ENCODE results near the gene SLC29A3. TPM values are rescaled to one million over a fixed set of nuclear protein-coding genes. Genes with fewer than 3 reads are reported as not detected.
A peak's percentile ranks its signal among the peaks of the same experiment; 100 is the strongest.

The SLC29A3 gene
- total RNA-seq, 1 experiment from 2014 or later: 35.7 TPM

- no peak for DNase-seq
- peaks cover 23% of the 10 kb centered on the region; the same call in 1 of the 2 replicates for H3F3A ChIP-seq (ENCODE audit: insufficient read depth, low read depth)
- no peaks in the 10 kb centered on the region for H3K9me2 ChIP-seq (ENCODE audit: insufficient read depth)
- H3K27ac ChIP-seq: no peak overlapping the region
- peaks cover 14% of the 10 kb centered on the region for H3K4me1 ChIP-seq (replicated peaks; ENCODE audit: insufficient read depth)
- TF ChIP-seq EZH2 (IDR thresholded peaks at IDR 0.05; ENCODE audit: low read depth) (no peak), CTCF (conservative IDR thresholded peaks at IDR 0.05) (peak; percentile 20)
- peaks cover 17% of the 10 kb centered on the region; the same call in 1 of the 2 replicates for H3K36me3 ChIP-seq (ENCODE audit: low read depth)
- BruUV-seq (replicated peaks): TSS peak; percentile 30
- CTCF ChIA-PET: interaction anchor here (0.6 to 1.9 kb wide), 11 partner anchors 20 to 388 kb away, joined by 3 to 17 read pairs (median 5); no protein-coding TSS in a partner anchor
- H3K9me3 ChIP-seq (ENCODE audit: insufficient read depth, low read depth): no peaks in the 10 kb centered on the region
- peak overlapping the region; percentile 95 for H2AFZ ChIP-seq
- H3K4me2 ChIP-seq: peak overlapping the region; percentile 94
- POLR2A ChIA-PET (ENCODE audit: unreplicated experiment): interaction anchor here (0.6 to 1.5 kb wide), 4 partner anchors 14 to 57 kb away, joined by 4 to 7 read pairs (median 4); no protein-coding TSS in a partner anchor
- intact Hi-C loops (cut with micrococcal nuclease; ENCODE audit: unreplicated experiment): loop anchor here (1.0 to 10.0 kb wide), 9 partner anchors 29 to 1015 kb away; partner anchors contain the start of gene CDH23
- H3K4me3 ChIP-seq: peak overlapping the region; percentile 65
- no peaks in the 10 kb centered on the region for H3K27me3 ChIP-seq (ENCODE audit: insufficient read depth, low read depth)
- no peaks in the 10 kb centered on the region for H4K20me1 ChIP-seq (ENCODE audit: insufficient read depth)
- peaks cover 18% of the 10 kb centered on the region for H3K79me2 ChIP-seq (ENCODE audit: low read depth)
These were observed 837 bp downstream of the SLC29A3 start for GRCh38 chr10:71319800-71320392.

GRCh38 chr10:71320592-71320991 is 1.5 kb downstream of the SLC29A3 start:
- Histone ChIP-seq H3K9me2 (ENCODE audit: insufficient read depth) (no peaks in the 10 kb centered on the region), H3K4me1 (replicated peaks; ENCODE audit: insufficient read depth) (peaks cover 14% of the 10 kb centered on the region), H3K4me2 (peak overlapping the region; percentile 94), H3K9me3 (ENCODE audit: insufficient read depth, low read depth) (no peaks in the 10 kb centered on the region), H3K36me3 (ENCODE audit: low read depth) (peaks cover 17% of the 10 kb centered on the region; the same call in 1 of the 2 replicates), H3K27ac (no peak overlapping the region), H3K4me3 (peak overlapping the region; percentile 65; the same call in 1 of the 2 replicates), H3F3A (ENCODE audit: insufficient read depth, low read depth) (peaks cover 22% of the 10 kb centered on the region; the same call in 1 of the 2 replicates), H3K27me3 (ENCODE audit: insufficient read depth, low read depth) (no peaks in the 10 kb centered on the region), H3K79me2 (ENCODE audit: low read depth) (peaks cover 18% of the 10 kb centered on the region), H2AFZ (no peak overlapping the region), H4K20me1 (ENCODE audit: insufficient read depth) (no peaks in the 10 kb centered on the region)
- CTCF ChIA-PET: interaction anchor here (0.6 to 1.9 kb wide), 6 partner anchors 19 to 250 kb away, joined by 3 to 9 read pairs (median 6); no protein-coding TSS in a partner anchor
- POLR2A ChIA-PET (ENCODE audit: unreplicated experiment): interaction anchor here (0.6 to 1.5 kb wide), 3 partner anchors 13 to 56 kb away, joined by 4 to 7 read pairs (median 5); no protein-coding TSS in a partner anchor
- no peak for DNase-seq
- intact Hi-C loops (cut with micrococcal nuclease; ENCODE audit: unreplicated experiment): no loop called here
- no peak for TF ChIP-seq EZH2 (IDR thresholded peaks at IDR 0.05; ENCODE audit: low read depth)
- no TSS peak for BruUV-seq (replicated peaks)

GRCh38 chr10:71321386-71321785 is 2.3 kb downstream of the SLC29A3 start:
- H3K9me2 ChIP-seq (ENCODE audit: insufficient read depth): no peaks in the 10 kb centered on the region
- CTCF ChIA-PET: no interaction called here

More at GRCh38 chr10:71321386-71321785, 2.3 kb downstream of the SLC29A3 start:
- no peaks in the 10 kb centered on the region for H3K9me3 ChIP-seq (ENCODE audit: insufficient read depth, low read depth)
- TF ChIP-seq EZH2 (IDR thresholded peaks at IDR 0.05; ENCODE audit: low read depth) (no peak), CTCF (conservative IDR thresholded peaks at IDR 0.05) (no peak)
- peaks cover 17% of the 10 kb centered on the region; the same call in 1 of the 2 replicates for H3K36me3 ChIP-seq (ENCODE audit: low read depth)
- H3K79me2 ChIP-seq (ENCODE audit: low read depth): peaks cover 18% of the 10 kb centered on the region
- no peak overlapping the region for H3K4me3 ChIP-seq
- no peak overlapping the region for H2AFZ ChIP-seq
- BruUV-seq (replicated peaks): no TSS peak
- no peak for DNase-seq
- H3K4me2 ChIP-seq: no peak overlapping the region
- no peaks in the 10 kb centered on the region for H4K20me1 ChIP-seq (ENCODE audit: insufficient read depth)
- POLR2A ChIA-PET (ENCODE audit: unreplicated experiment): interaction anchor here (0.6 kb wide), 1 partner anchor 57 kb away, joined by 3 read pairs; no protein-coding TSS in a partner anchor
- H3K27ac ChIP-seq: no peak overlapping the region
- intact Hi-C loops (cut with micrococcal nuclease; ENCODE audit: unreplicated experiment): no loop called here
- peaks cover 14% of the 10 kb centered on the region for H3K4me1 ChIP-seq (replicated peaks; ENCODE audit: insufficient read depth)
- peaks cover 14% of the 10 kb centered on the region; the same call in 1 of the 2 replicates for H3F3A ChIP-seq (ENCODE audit: insufficient read depth, low read depth)
- no peaks in the 10 kb centered on the region for H3K27me3 ChIP-seq (ENCODE audit: insufficient read depth, low read depth)
